ENCODE measurements around the gene CPB1. TPM values are rescaled to one million over a fixed set of nuclear protein-coding genes. Genes with fewer than 3 reads are reported as not detected.

Gene CPB1
- total and polyA plus RNA-seq, 2 donors (not counting 1 experiment from before 2014, with no cell fraction given): not detected

- Histone ChIP-seq H3K4me2 (replicated peaks; ENCODE audit: low read depth, low read length, poor library complexity, severe bottlenecking) (no peak overlapping the region), H4K20me1 (ENCODE audit: control insufficient read depth, insufficient read depth, low read length, poor library complexity, severe bottlenecking) (no peaks in the 10 kb centered on the region), H3K27me3 (replicated peaks in 1 of 4; ENCODE audit: control extremely low read depth in 1 of 4, control insufficient read depth in 3 of 4, insufficient read depth in 4 of 4, low read length in 3 of 4) (no peaks in the 10 kb centered on the region), H3K27ac (ENCODE audit: low read length in 2 of 2) (no peak overlapping the region), H3K9ac (ENCODE audit: low read length) (no peak overlapping the region), H3K9me3 (ENCODE audit: control extremely low read depth in 1 of 3, control insufficient read depth in 2 of 3, insufficient read depth in 1 of 3, low read length in 2 of 3) (no peaks in the 10 kb centered on the region), H3K4me3 (ENCODE audit: control extremely low read depth in 1 of 5, extremely low read depth in 1 of 5, insufficient read depth in 1 of 5, low read depth in 2 of 5, low read length in 4 of 5) (no peak overlapping the region), H3K4me1 (ENCODE audit: control insufficient read depth in 2 of 2, insufficient read depth in 2 of 2, low read length in 2 of 2) (no peaks in the 10 kb centered on the region), H2AFZ (ENCODE audit: insufficient read depth, low read depth, low read length, poor library complexity, severe bottlenecking) (no peak overlapping the region), H3K79me2 (ENCODE audit: control insufficient read depth, insufficient read depth, low read length) (no peaks in the 10 kb centered on the region), H3K36me3 (replicated peaks in 1 of 2; ENCODE audit: control extremely low read depth in 1 of 2, control insufficient read depth in 1 of 2, extremely low read depth in 1 of 2, insufficient read depth in 2 of 2, low read length in 1 of 2) (no peaks in the 10 kb centered on the region)
- peaks cover 4% of the 10 kb centered on the region for H3K27me3 Mint-ChIP-seq
- intact Hi-C loops (cut with micrococcal nuclease): no loop called here
- 100% methylated on average over 3 of the region's 3 CpGs for WGBS (ENCODE audit: insufficient coverage)
- H3K27ac Mint-ChIP-seq: no peak overlapping the region
- CTCF ChIA-PET: interaction anchor here (1.8 kb wide), 1 partner anchor 8 kb away, joined by 4 read pairs; no protein-coding TSS in a partner anchor
- TF ChIP-seq CTCF (IDR thresholded peaks at IDR 0.05): no peak
- TF ChIP-seq EZH2 (IDR thresholded peaks at IDR 0.05; ENCODE audit: borderline replicate concordance, insufficient read depth, low read depth, low read length, poor library complexity, severe bottlenecking): no peak
- H3K9me3 Mint-ChIP-seq (ENCODE audit: insufficient read depth): no peaks in the 10 kb centered on the region
- no peak overlapping the region for H3K4me3 Mint-ChIP-seq
- POLR2A ChIA-PET: no interaction called here
- H3K4me1 Mint-ChIP-seq: no peaks in the 10 kb centered on the region
- ATAC-seq (ENCODE audit: low read depth): no peak
- DNase-seq: no peak
Measured at GRCh38 chr3:148829926-148830325, 2.3 kb downstream of the CPB1 start.

GRCh38 chr3:148833223-148833622, 5.6 kb downstream of the CPB1 start:
- Histone ChIP-seq H3K4me3 (ENCODE audit: control extremely low read depth in 1 of 5, extremely low read depth in 1 of 5, insufficient read depth in 1 of 5, low read depth in 2 of 5, low read length in 4 of 5) (no peak overlapping the region), H3K4me1 (ENCODE audit: control insufficient read depth in 2 of 2, insufficient read depth in 2 of 2, low read length in 2 of 2) (no peaks in the 10 kb centered on the region), H3K9ac (ENCODE audit: low read length) (no peak overlapping the region), H3K79me2 (ENCODE audit: control insufficient read depth, insufficient read depth, low read length) (no peaks in the 10 kb centered on the region), H4K20me1 (ENCODE audit: control insufficient read depth, insufficient read depth, low read length, poor library complexity, severe bottlenecking) (no peaks in the 10 kb centered on the region), H3K27ac (ENCODE audit: low read length in 2 of 2) (no peak overlapping the region), H2AFZ (ENCODE audit: insufficient read depth, low read depth, low read length, poor library complexity, severe bottlenecking) (no peak overlapping the region), H3K36me3 (replicated peaks in 1 of 2; ENCODE audit: control extremely low read depth in 1 of 2, control insufficient read depth in 1 of 2, extremely low read depth in 1 of 2, insufficient read depth in 2 of 2, low read length in 1 of 2) (no peaks in the 10 kb centered on the region), H3K27me3 (replicated peaks in 1 of 4; ENCODE audit: control extremely low read depth in 1 of 4, control insufficient read depth in 3 of 4, insufficient read depth in 4 of 4, low read length in 3 of 4) (no peaks in the 10 kb centered on the region), H3K9me3 (ENCODE audit: control extremely low read depth in 1 of 3, control insufficient read depth in 2 of 3, insufficient read depth in 1 of 3, low read length in 2 of 3) (no peaks in the 10 kb centered on the region), H3K4me2 (replicated peaks; ENCODE audit: low read depth, low read length, poor library complexity, severe bottlenecking) (no peak overlapping the region)
- no peaks in the 10 kb centered on the region for H3K4me1 Mint-ChIP-seq
- 75% methylated on average over 1 of the region's 3 CpGs for WGBS (ENCODE audit: insufficient coverage)
- TF ChIP-seq CTCF (IDR thresholded peaks at IDR 0.05) (no peak), EZH2 (IDR thresholded peaks at IDR 0.05; ENCODE audit: borderline replicate concordance, insufficient read depth, low read depth, low read length, poor library complexity, severe bottlenecking) (no peak)
- CTCF ChIA-PET: no interaction called here
- no peaks in the 10 kb centered on the region for H3K27me3 Mint-ChIP-seq
- no peak for DNase-seq
- ATAC-seq (ENCODE audit: low read depth): no peak
- no peaks in the 10 kb centered on the region for H3K9me3 Mint-ChIP-seq (ENCODE audit: insufficient read depth)
- H3K4me3 Mint-ChIP-seq: no peak overlapping the region
- intact Hi-C loops (cut with micrococcal nuclease): no loop called here
- POLR2A ChIA-PET: no interaction called here
- no peak overlapping the region for H3K27ac Mint-ChIP-seq
